ENCODE data around the gene KIAA1549. TPM values are rescaled to one million over a fixed set of nuclear protein-coding genes. Genes with fewer than 3 reads are reported as not detected.

KIAA1549 gene
- total RNA-seq, 1 donor, result 3.3 TPM

GRCh38 chr7:138868711-138869110 is 112.5 kb downstream of the KIAA1549 start:
- no peak for TF ChIP-seq CTCF (IDR thresholded peaks at IDR 0.05; ENCODE audit: extremely low read depth, low read depth, low read length)
- Histone ChIP-seq H3K9me3 (ENCODE audit: low read depth, low read length) (no peaks in the 10 kb centered on the region), H3K27ac (ENCODE audit: low read depth, low read length) (no peak overlapping the region), H3K4me1 (ENCODE audit: insufficient read depth, low read length) (peaks cover 6% of the 10 kb centered on the region), H3K27me3 (ENCODE audit: insufficient read depth, low read length) (no peaks in the 10 kb centered on the region), H3K36me3 (ENCODE audit: insufficient read depth, low read length) (no peaks in the 10 kb centered on the region), H3K4me2 (ENCODE audit: insufficient read depth, low read length) (no peak overlapping the region), H4K20me1 (ENCODE audit: insufficient read depth, low read length) (no peaks in the 10 kb centered on the region), H2AFZ (ENCODE audit: low read length) (no peak overlapping the region), H3K4me3 (ENCODE audit: insufficient read depth, low read length) (no peak overlapping the region), H3K79me2 (ENCODE audit: insufficient read depth, low read length) (no peaks in the 10 kb centered on the region)
- no peak for DNase-seq (ENCODE audit: insufficient read length, low spot score, missing footprints)

- H3K36me3 ChIP-seq (ENCODE audit: insufficient read depth, low read length), result no peaks in the 10 kb centered on the region
- H3K79me2 ChIP-seq (ENCODE audit: insufficient read depth, low read length), result no peaks in the 10 kb centered on the region
- no peak overlapping the region for H3K4me3 ChIP-seq (ENCODE audit: insufficient read depth, low read length)
- peaks cover 6% of the 10 kb centered on the region for H3K4me1 ChIP-seq (ENCODE audit: insufficient read depth, low read length)
- H3K9me3 ChIP-seq (ENCODE audit: low read depth, low read length), result no peaks in the 10 kb centered on the region
- DNase-seq (ENCODE audit: insufficient read length, low spot score, missing footprints), result no peak
- no peak overlapping the region for H3K4me2 ChIP-seq (ENCODE audit: insufficient read depth, low read length)
- no peak overlapping the region for H3K27ac ChIP-seq (ENCODE audit: low read depth, low read length)
- no peaks in the 10 kb centered on the region for H4K20me1 ChIP-seq (ENCODE audit: insufficient read depth, low read length)
- no peak for TF ChIP-seq CTCF (IDR thresholded peaks at IDR 0.05; ENCODE audit: extremely low read depth, low read depth, low read length)
- no peak overlapping the region for H2AFZ ChIP-seq (ENCODE audit: low read length)
- H3K27me3 ChIP-seq (ENCODE audit: insufficient read depth, low read length), result no peaks in the 10 kb centered on the region
These were observed 113.4 kb downstream of the KIAA1549 start for GRCh38 chr7:138867744-138868143.

- peaks cover 6% of the 10 kb centered on the region for H3K4me1 ChIP-seq (ENCODE audit: insufficient read depth, low read length)
- TF ChIP-seq CTCF (IDR thresholded peaks at IDR 0.05; ENCODE audit: extremely low read depth, low read depth, low read length), result no peak
- DNase-seq (ENCODE audit: insufficient read length, low spot score, missing footprints), result no peak
- H3K9me3 ChIP-seq (ENCODE audit: low read depth, low read length), result no peaks in the 10 kb centered on the region
- H4K20me1 ChIP-seq (ENCODE audit: insufficient read depth, low read length), result no peaks in the 10 kb centered on the region
- H3K4me2 ChIP-seq (ENCODE audit: insufficient read depth, low read length), result no peak overlapping the region
- no peak overlapping the region for H2AFZ ChIP-seq (ENCODE audit: low read length)
- no peak overlapping the region for H3K27ac ChIP-seq (ENCODE audit: low read depth, low read length)
- no peaks in the 10 kb centered on the region for H3K36me3 ChIP-seq (ENCODE audit: insufficient read depth, low read length)
- H3K4me3 ChIP-seq (ENCODE audit: insufficient read depth, low read length), result no peak overlapping the region
- H3K79me2 ChIP-seq (ENCODE audit: insufficient read depth, low read length), result no peaks in the 10 kb centered on the region
- no peaks in the 10 kb centered on the region for H3K27me3 ChIP-seq (ENCODE audit: insufficient read depth, low read length)
These were observed 114.8 kb downstream of the KIAA1549 start for GRCh38 chr7:138866353-138866752.

- Histone ChIP-seq H3K9me3 (ENCODE audit: low read depth, low read length) (no peaks in the 10 kb centered on the region), H2AFZ (ENCODE audit: low read length) (no peak overlapping the region), H3K27ac (ENCODE audit: low read depth, low read length) (no peak overlapping the region), H3K36me3 (ENCODE audit: insufficient read depth, low read length) (no peaks in the 10 kb centered on the region), H3K79me2 (ENCODE audit: insufficient read depth, low read length) (no peaks in the 10 kb centered on the region), H3K27me3 (ENCODE audit: insufficient read depth, low read length) (no peaks in the 10 kb centered on the region), H4K20me1 (ENCODE audit: insufficient read depth, low read length) (no peaks in the 10 kb centered on the region), H3K4me1 (ENCODE audit: insufficient read depth, low read length) (peaks cover 6% of the 10 kb centered on the region), H3K4me2 (ENCODE audit: insufficient read depth, low read length) (no peak overlapping the region), H3K4me3 (ENCODE audit: insufficient read depth, low read length) (no peak overlapping the region)
- TF ChIP-seq CTCF (IDR thresholded peaks at IDR 0.05; ENCODE audit: extremely low read depth, low read depth, low read length), result peak; percentile 45
- peak; percentile 72 for DNase-seq (ENCODE audit: insufficient read length, low spot score, missing footprints)
These were observed 115.3 kb downstream of the KIAA1549 start for GRCh38 chr7:138865843-138866242.

Measured in osteoblast (primary cell).